COLO668 (cell line): ENCODE data around the gene CENPU.
"Not testable (repeated sequence)": the region's sequence is repeated elsewhere in the genome, so short reads cannot be mapped to it uniquely, and the experiment has no call there.

Source experiments
- DNase-seq: peaks from one replicate; lab custom pipeline; 2025; ENCODE audit not compliant: unreplicated experiment; lab: John Stamatoyannopoulos, UW

CENPU gene

GRCh38 chr4:184733654-184734524, at the start of gene CENPU:
TSS of gene CENPU (minus strand) at chr4:184734096. CDS start at chr4:184734062, 34 bp downstream.
- DNase-seq, result peak; percentile 100

GRCh38 chr4:184782731-184783373, 49.0 kb upstream of the CENPU start:
- no peak for DNase-seq

GRCh38 chr4:184779160-184779559, 45.3 kb upstream of the CENPU start:
- not testable (repeated sequence) for DNase-seq

DNA sequence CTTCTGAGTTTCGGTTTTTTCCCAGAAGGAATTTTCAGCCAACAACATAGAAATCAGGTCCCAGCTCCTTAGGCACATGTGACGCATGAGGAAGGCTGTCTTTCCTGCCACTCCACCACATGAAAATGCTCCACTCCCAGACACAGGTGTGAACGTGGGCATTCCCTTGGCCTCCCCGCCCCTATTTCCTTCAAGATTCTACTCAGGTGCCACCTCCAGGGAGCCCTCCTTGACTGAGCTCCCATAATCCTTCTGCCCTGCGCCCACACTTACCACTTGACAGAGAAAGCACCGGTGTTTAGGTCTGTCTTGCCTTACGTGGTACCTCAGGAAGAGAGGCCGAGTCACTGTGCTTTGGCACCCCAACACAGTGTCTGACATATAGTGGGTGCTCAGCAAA, 44.4 kb upstream of the CENPU start:
- DNase-seq, result no peak

DNA sequence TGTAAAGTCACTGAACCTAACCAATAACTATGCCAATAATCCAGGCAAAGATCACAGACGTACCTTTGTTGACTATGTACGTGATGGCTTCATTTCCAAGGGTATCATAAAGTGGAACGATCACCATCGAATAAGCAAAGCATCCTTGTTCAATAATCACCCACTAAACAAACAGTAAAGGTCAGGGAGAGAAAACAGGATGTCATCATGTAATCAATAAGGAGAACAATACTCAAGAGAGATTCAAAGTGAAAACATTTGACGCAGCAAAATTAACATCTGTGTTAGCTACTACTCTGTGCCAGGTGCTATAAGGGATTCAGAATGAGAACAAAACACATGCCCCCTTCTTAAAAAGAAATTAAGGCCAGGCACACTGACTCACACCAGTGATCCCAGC, 42.9 kb upstream of the CENPU start:
- DNase-seq, result no peak

DNA sequence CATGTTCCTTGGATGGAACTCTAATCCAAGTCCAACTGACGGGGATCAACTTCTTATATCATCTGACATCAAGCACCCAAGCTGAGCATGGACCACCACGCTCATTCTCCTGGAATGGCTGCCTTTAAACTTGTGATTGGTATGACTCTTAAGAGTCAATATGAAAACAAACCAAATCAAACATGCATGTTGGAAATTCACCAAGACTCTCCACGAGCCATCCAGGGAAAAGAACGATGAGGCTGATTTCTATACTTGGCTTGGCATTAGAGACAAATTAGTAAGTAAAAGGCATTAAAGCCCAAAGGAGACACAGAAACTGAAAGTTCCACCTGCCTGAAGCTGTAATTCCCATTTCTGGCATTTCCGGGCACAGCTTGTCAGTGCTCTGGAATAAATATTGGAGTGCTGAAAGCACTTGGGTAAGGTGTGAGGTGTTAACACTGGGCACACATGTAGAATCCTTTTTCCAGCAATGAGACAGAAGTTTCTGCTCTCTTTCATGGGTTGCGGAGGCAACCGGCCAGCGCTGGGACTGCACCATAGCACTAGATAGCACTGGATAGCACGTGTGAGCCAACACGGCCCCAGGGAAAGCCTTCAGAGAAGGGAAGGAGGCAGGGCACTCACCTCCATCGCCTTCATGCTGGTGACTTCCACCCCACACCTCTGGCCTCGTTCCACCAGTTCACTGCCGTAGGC, 42.1 kb upstream of the CENPU start:
- DNase-seq, result no peak

GRCh38 chr4:184774152-184774551, 40.3 kb upstream of the CENPU start:
- DNase-seq, result no peak

DNA sequence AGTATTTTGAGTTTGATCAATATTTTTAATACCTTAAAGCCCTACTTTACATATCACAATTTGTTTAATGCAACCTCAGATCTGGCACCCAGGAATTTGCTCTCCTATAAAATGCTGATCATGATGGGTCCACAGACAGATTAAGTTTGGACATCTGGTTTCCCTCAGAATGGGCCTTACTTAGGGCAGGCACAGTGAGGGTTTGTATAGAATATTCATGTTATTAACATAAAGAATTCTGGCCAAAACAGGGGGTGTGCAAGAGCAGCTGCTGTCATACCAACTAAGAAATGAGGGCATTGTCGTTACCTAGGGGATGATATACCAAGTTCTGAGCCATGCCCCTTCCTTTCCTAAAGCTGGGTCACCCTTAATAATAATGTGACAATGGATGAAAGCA, 37.5 kb upstream of the CENPU start:
- no peak for DNase-seq

GRCh38 chr4:184769141-184769765, 35.4 kb upstream of the CENPU start:
- DNase-seq, result no peak

GRCh38 chr4:184768296-184768695, 34.4 kb upstream of the CENPU start:
- no peak for DNase-seq

- DNase-seq, result no peak
Observed at GRCh38 chr4:184766446-184766845, 32.5 kb upstream of the CENPU start.

- DNase-seq, result no peak
Observed at GRCh38 chr4:184765473-184766340, 31.8 kb upstream of the CENPU start.

DNA sequence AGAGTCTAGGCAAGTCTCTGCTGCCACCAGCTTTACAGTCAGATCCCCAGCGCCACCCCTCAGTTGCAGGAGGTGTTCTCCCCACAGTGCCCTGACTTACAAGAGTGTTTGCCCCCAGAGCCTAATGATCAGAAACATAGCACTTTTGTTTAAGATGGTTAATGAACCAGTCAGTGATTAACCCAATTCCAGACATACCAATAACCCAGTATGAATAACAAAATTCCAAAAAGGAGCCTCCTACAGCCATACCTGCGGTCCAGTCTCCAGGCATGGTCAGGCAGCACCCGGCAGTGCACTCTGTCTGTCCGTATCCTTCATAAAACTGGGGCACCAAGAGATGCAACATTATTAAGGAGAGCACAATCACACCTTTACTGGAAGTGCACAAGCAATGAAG, 30.7 kb upstream of the CENPU start:
- DNase-seq, result no peak

- no peak for DNase-seq
Observed at GRCh38 chr4:184763150-184763780, 29.4 kb upstream of the CENPU start.

DNA sequence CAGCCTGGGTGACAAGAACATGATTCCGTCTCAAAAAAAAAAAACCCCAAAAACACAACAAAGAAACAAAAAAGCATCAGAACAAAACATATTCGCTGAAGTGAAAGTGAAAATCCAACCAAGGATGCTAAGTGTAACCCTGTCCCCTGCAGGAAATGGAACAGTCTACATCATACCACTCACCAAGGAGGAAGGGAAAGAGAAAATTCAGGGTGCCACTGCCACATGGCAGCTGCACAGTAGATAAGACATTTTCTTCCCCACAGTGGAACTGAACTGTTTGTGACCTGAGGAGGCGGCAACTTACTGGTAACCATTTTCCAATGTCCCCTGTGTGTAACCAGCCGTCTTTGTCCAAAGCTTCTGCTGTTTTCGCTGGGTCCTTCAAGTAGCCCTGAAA, 28.2 kb upstream of the CENPU start:
- DNase-seq, result no peak

DNA sequence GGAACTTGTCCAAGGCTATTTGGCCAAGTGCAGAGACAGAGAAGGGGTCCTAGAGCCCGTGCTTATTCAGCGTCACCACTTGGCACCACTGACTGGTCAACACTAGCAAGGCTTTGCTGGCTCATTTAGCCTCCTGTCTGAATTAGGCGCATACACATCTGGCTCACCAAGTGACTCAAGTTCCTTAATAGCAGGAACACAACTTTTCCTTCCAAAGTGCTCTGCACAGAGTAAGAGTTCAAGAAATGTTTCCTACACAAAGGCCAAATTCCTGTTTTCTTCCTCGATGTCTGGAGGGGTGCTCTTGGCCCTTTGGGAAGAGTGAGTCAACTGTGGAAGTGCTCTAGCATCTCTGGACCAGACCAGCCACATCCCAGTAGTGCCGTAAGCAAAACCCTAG, 26.8 kb upstream of the CENPU start:
- no peak for DNase-seq

GRCh38 chr4:184757810-184758209, 23.9 kb upstream of the CENPU start:
- DNase-seq, result no peak

DNA sequence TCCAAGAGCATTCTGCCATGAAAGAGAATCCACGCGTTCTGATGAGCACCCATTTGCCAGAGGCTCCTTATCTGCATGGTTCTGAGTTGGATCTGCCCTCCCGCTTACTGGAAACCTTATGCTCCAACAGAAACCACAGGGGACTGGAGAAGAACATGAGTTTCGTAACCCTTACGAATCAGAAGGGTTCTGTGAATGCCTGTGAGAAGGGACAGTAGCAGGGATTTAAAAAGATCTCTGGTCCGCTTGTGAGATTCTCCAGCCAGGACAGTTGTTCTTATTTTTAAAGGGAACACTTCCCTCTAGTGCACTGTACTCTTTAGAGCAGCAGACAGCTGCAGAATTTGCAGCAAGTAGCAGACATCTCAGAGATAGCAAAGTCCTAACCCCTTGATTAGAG, 22.5 kb upstream of the CENPU start:
- DNase-seq, result no peak

DNA sequence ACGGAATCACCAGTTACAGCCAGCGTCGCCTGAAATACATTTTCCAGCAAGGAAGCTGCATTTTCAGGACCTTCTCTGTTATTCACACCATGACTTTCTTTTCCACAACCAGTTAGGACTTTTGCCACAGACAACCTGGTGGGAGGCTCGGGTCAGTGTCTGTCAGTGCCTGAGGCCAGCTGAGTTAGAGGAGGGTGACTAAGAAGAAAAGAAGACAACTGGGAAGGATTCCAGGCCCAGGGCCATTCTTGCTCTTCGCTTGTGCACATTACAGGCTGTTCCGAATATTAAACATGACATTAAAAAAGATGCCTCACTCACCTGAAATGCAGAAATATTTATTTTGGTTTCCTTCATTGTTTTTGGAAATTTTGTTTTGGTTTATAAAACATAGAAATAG, 21.4 kb upstream of the CENPU start:
- DNase-seq, result no peak
